Keratinocyte (primary cell): ENCODE results near the gene GRIA1. TPM values are rescaled to one million over a fixed set of nuclear protein-coding genes. Genes with fewer than 3 reads are reported as not detected.

Experiments
- DNase-seq: peaks from one replicate; pipeline ENCODE4 v3.0.0-alpha.2; 2011; ENCODE audit warnings: low read depth, missing footprints, low spot score
- FAIRE-seq: peaks from 2 replicates; lab custom pipeline; 2011; peaks lifted over from hg19 to GRCh38; lab: Jason Lieb, UNC
- H2AFZ ChIP-seq: 2 replicates; pipeline ENCODE4 v1.6.0; 2012; ENCODE audit warnings: low read length, control low read depth, inconsistent platforms; ENCODE audit not compliant: control insufficient read depth
- H3K27ac ChIP-seq: 2 replicates; pipeline ENCODE4 v1.5.1; 2011; ENCODE audit warnings: low read length; ENCODE audit not compliant: control insufficient read depth, insufficient read depth
- H3K27me3 ChIP-seq: 3 replicates; pipeline ENCODE4 v1.6.0; 2011; ENCODE audit warnings: low read length; ENCODE audit not compliant: control insufficient read depth, insufficient read depth; ENCODE audit errors: extremely low read depth
- H3K36me3 ChIP-seq, 2 experiments: 2 replicates in 1 of 2; 3 replicates in 1 of 2; pipeline ENCODE4 v1.5.1; 2011; ENCODE audit warnings: low read length in 2 of 2, mild to moderate bottlenecking in 1 of 2; ENCODE audit not compliant: control insufficient read depth in 2 of 2, insufficient read depth in 2 of 2; ENCODE audit errors: extremely low read depth in 1 of 2
- H3K4me1 ChIP-seq: 3 replicates; pipeline ENCODE4 v1.5.1; 2011; ENCODE audit warnings: low read length; ENCODE audit not compliant: control insufficient read depth, insufficient read depth; ENCODE audit errors: extremely low read depth
- H3K4me2 ChIP-seq: 3 replicates; pipeline ENCODE4 v1.6.0; 2011; ENCODE audit warnings: low read depth, low read length; ENCODE audit not compliant: control insufficient read depth, insufficient read depth; ENCODE audit errors: extremely low read depth
- H3K4me3 ChIP-seq, 3 experiments: fragments of 200-600 bp in 1 of 3; sonication (generic) in 1 of 3; 2 replicates in 2 of 3; 3 replicates in 1 of 3; pipeline ENCODE4 v1.5.1; 2011 to 2016; ENCODE audit warnings: low read length in 3 of 3, mild to moderate bottlenecking in 3 of 3, control low read depth in 2 of 3, inconsistent platforms in 1 of 3, low read depth in 1 of 3, mixed read lengths in 1 of 3, mixed run types in 1 of 3, moderate library complexity in 1 of 3; ENCODE audit not compliant: control insufficient read depth in 2 of 3, insufficient read depth in 2 of 3; ENCODE audit errors: extremely low read depth in 1 of 3
- H3K79me2 ChIP-seq: 2 replicates; pipeline ENCODE4 v1.6.0; 2012; ENCODE audit warnings: low read length; ENCODE audit not compliant: control insufficient read depth, insufficient read depth
- H3K9ac ChIP-seq: 3 replicates; pipeline ENCODE4 v1.6.0; 2011; ENCODE audit warnings: low read length; ENCODE audit not compliant: control insufficient read depth, insufficient read depth; ENCODE audit errors: extremely low read depth
- H3K9me1 ChIP-seq: 3 replicates; pipeline ENCODE4 v1.6.0; 2011; ENCODE audit warnings: low read length; ENCODE audit not compliant: control insufficient read depth, insufficient read depth; ENCODE audit errors: extremely low read depth
- H3K9me3 ChIP-seq: 2 replicates; pipeline ENCODE4 v1.5.1; 2012; ENCODE audit warnings: low read depth, low read length; ENCODE audit not compliant: control insufficient read depth
- H4K20me1 ChIP-seq: 3 replicates; pipeline ENCODE4 v1.6.0; 2011; ENCODE audit warnings: low read length; ENCODE audit not compliant: control insufficient read depth, insufficient read depth; ENCODE audit errors: extremely low read depth
- CTCF ChIP-seq, 3 experiments: IDR thresholded peaks in 1 of 3; conservative IDR thresholded peaks in 1 of 3; optimal IDR thresholded peaks in 1 of 3; 2 replicates in 2 of 3; 3 replicates in 1 of 3; pipeline versions ENCODE3 to v1.5.1; 2011; ENCODE audit warnings: low read length in 3 of 3, mild to moderate bottlenecking in 3 of 3, moderate library complexity in 2 of 3, control low read depth in 1 of 3, inconsistent platforms in 1 of 3; ENCODE audit not compliant: insufficient read depth in 2 of 3; ENCODE audit errors: extremely low read depth in 1 of 3
- EZH2 ChIP-seq: IDR thresholded peaks from one replicate; pipeline ENCODE4 v1.6.1; 2012; ENCODE audit warnings: inconsistent platforms, mild to moderate bottlenecking, low read length, moderate library complexity
- dilution Hi-C: fragments of 300-500 bp; cut with MboI; formaldehyde crosslinking; loops from one replicate; pipeline ENCODE4 v1.7.0; 2020; ENCODE audit warnings: low sequenced_read_pairs; ENCODE audit not compliant: extremely low pct_ligation_motif_present
- polyA plus RNA-seq, 5 experiments: library from polyadenylated mRNA; depleted of rRNA in 3 of 5; stranded (reverse) in 3 of 5; stranded (forward) in 1 of 5; unstranded in 1 of 5; fragments of >200 nt; gene quantifications; 1 replicate in 1 of 5; 2 replicates in 3 of 5; 3 replicates in 1 of 5; pipeline versions ENCODE4 v1.2.1 to v1.2.3, GENCODE V29; 2011 to 2012; ENCODE audit warnings: missing spikeins in 2 of 5, low read depth in 1 of 5, low replicate concordance in 1 of 5

The GRIA1 gene
- polyA plus RNA-seq, 1 donor (not counting 4 experiments of a cell fraction or from before 2014, with no cell fraction given), result not detected

- Histone ChIP-seq H3K4me1 (no peaks in the 10 kb centered on the region), H3K36me3 (no peaks in the 10 kb centered on the region), H3K9me1 (no peaks in the 10 kb centered on the region), H3K9me3 (no peaks in the 10 kb centered on the region), H2AFZ (no peak overlapping the region), H3K9ac (no peak overlapping the region), H3K79me2 (no peaks in the 10 kb centered on the region), H3K4me2 (no peak overlapping the region), H3K27me3 (no peaks in the 10 kb centered on the region), H3K4me3 (no peak overlapping the region), H4K20me1 (no peaks in the 10 kb centered on the region), H3K27ac (no peak overlapping the region)
- FAIRE-seq (no peak), DNase-seq (no peak)
- TF ChIP-seq CTCF (optimal IDR thresholded peaks at IDR 0.05 in 1 of 3, IDR thresholded peaks at IDR 0.05 in 1 of 3, conservative IDR thresholded peaks at IDR 0.05 in 1 of 3; ENCODE audit: extremely low read depth in 1 of 3, insufficient read depth in 2 of 3, low read length in 3 of 3) (no peak), EZH2 (no peak)
- dilution Hi-C loops, result no loop called here
These were observed 149.8 kb downstream of the GRIA1 start for GRCh38 chr5:153640293-153640692.

DNA sequence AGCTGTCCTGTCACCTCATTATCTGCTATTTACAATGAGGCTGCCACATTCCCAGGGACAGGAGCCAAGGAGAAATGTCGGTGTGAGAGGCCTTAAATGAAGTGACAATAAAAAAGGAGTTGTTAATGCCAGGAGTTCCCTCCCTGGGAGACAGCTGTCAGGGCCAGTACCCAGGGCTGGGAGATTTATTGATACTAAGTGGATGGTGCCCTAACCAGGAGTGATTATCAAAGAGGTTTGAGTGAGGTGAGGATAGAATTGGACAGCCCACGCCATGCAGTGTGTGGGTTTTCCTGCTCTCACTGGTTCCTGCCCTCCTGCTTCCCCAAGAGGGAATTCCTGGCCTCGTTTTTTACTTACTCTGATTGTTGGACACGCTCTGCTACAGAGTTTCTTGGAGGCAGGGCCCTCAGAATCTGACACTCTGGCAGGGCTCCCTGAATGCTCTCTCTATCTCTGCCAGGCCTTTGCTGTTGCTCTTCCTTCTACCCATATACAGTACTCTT lies 150.8 kb downstream of the GRIA1 start:
- no peaks in the 10 kb centered on the region for H3K79me2 ChIP-seq
- no peaks in the 10 kb centered on the region for H3K9me1 ChIP-seq
- H3K4me2 ChIP-seq, result no peak overlapping the region
- no peak overlapping the region for H3K4me3 ChIP-seq
- no peaks in the 10 kb centered on the region for H3K9me3 ChIP-seq
- H3K27me3 ChIP-seq, result no peaks in the 10 kb centered on the region
- no peak overlapping the region for H2AFZ ChIP-seq
- FAIRE-seq (no peak), DNase-seq (no peak)
- dilution Hi-C loops, result no loop called here
- H3K36me3 ChIP-seq, result no peaks in the 10 kb centered on the region
- TF ChIP-seq EZH2 (no peak), CTCF (optimal IDR thresholded peaks at IDR 0.05 in 1 of 3, IDR thresholded peaks at IDR 0.05 in 1 of 3, conservative IDR thresholded peaks at IDR 0.05 in 1 of 3; ENCODE audit: extremely low read depth in 1 of 3, insufficient read depth in 2 of 3, low read length in 3 of 3) (no peak)
- H4K20me1 ChIP-seq, result no peaks in the 10 kb centered on the region
- H3K27ac ChIP-seq, result no peak overlapping the region
- H3K9ac ChIP-seq, result no peak overlapping the region
- no peaks in the 10 kb centered on the region for H3K4me1 ChIP-seq
